Stomach smooth muscle (tissue), 2 donors: ENCODE results near the gene MRNIP.

ENCODE experiments used
- H3K27ac ChIP-seq: one replicate; pipeline ENCODE4 v1.7.0; 2013; ENCODE audit warnings: mild to moderate bottlenecking, low read length, inconsistent platforms
- H3K27me3 ChIP-seq, 2 donors: one replicate each; pipeline ENCODE4 v1.7.0; 2013; ENCODE audit warnings: low read length in 2 of 2; ENCODE audit not compliant: insufficient read depth in 2 of 2, control insufficient read depth in 1 of 2
- H3K36me3 ChIP-seq, 2 donors: one replicate each; pipeline ENCODE4 v1.7.0; 2013; ENCODE audit warnings: low read length in 2 of 2; ENCODE audit not compliant: control insufficient read depth in 2 of 2, insufficient read depth in 2 of 2
- H3K4me1 ChIP-seq: one replicate; pipeline ENCODE4 v1.7.0; 2013; ENCODE audit warnings: low read length; ENCODE audit not compliant: control insufficient read depth, insufficient read depth
- H3K4me3 ChIP-seq, 2 donors: one replicate each; pipeline ENCODE4 v1.7.0; 2013; ENCODE audit warnings: low read length in 2 of 2
- H3K9ac ChIP-seq, 2 donors: one replicate each; pipeline ENCODE4 v1.7.0; 2013; ENCODE audit warnings: low read length in 2 of 2, mild to moderate bottlenecking in 1 of 2
- H3K9me3 ChIP-seq, 2 donors: one replicate each; pipeline ENCODE4 v1.7.0; 2013; ENCODE audit warnings: low read length in 2 of 2; ENCODE audit not compliant: control insufficient read depth in 2 of 2
- donor health status: healthy.
- donor health status: Pancreatic carcinoma.

MRNIP gene

GRCh38 chr5:179886190-179886911 lies 27.7 kb upstream of the MRNIP start:
- no peak overlapping the region for H3K27ac ChIP-seq
- H3K9ac ChIP-seq: no peak overlapping the region
- H3K4me3 ChIP-seq: no peak overlapping the region
- H3K36me3 ChIP-seq: peaks cover 54 to 66% of the 10 kb centered on the region in 2 donors
- no peaks in the 10 kb centered on the region for H3K4me1 ChIP-seq
- no peaks in the 10 kb centered on the region for H3K27me3 ChIP-seq
- H3K9me3 ChIP-seq: peaks cover 4 to 8% of the 10 kb centered on the region in 2 donors

GRCh38 chr5:179885491-179886090 lies 27.0 kb upstream of the MRNIP start:
- no peak overlapping the region for H3K9ac ChIP-seq
- no peak overlapping the region for H3K4me3 ChIP-seq
- peaks cover 4 to 8% of the 10 kb centered on the region in 2 donors for H3K9me3 ChIP-seq
- H3K27ac ChIP-seq: no peak overlapping the region
- H3K36me3 ChIP-seq: peaks cover 46 to 59% of the 10 kb centered on the region in 2 donors
- H3K27me3 ChIP-seq: no peaks in the 10 kb centered on the region
- no peaks in the 10 kb centered on the region for H3K4me1 ChIP-seq

GRCh38 chr5:179883163-179883562 lies 24.5 kb upstream of the MRNIP start:
- H3K9ac ChIP-seq: no peak overlapping the region
- peaks cover 4 to 8% of the 10 kb centered on the region in 2 donors for H3K9me3 ChIP-seq
- H3K4me1 ChIP-seq: no peaks in the 10 kb centered on the region
- no peak overlapping the region for H3K27ac ChIP-seq
- no peak overlapping the region for H3K4me3 ChIP-seq
- H3K27me3 ChIP-seq: no peaks in the 10 kb centered on the region
- H3K36me3 ChIP-seq: peaks cover 36 to 52% of the 10 kb centered on the region in 2 donors

- no peak overlapping the region for H3K9ac ChIP-seq
- no peaks in the 10 kb centered on the region for H3K27me3 ChIP-seq
- no peak overlapping the region for H3K4me3 ChIP-seq
- peaks cover 35 to 49% of the 10 kb centered on the region in 2 donors for H3K36me3 ChIP-seq
- H3K27ac ChIP-seq: no peak overlapping the region
- H3K9me3 ChIP-seq: peaks cover 4 to 8% of the 10 kb centered on the region in 2 donors
- H3K4me1 ChIP-seq: no peaks in the 10 kb centered on the region
These were observed 23.7 kb upstream of the MRNIP start for GRCh38 chr5:179882338-179882737.

- Histone ChIP-seq H3K9ac (no peak overlapping the region), H3K27ac (no peak overlapping the region), H3K27me3 (no peaks in the 10 kb centered on the region), H3K9me3 (peaks cover 4 to 8% of the 10 kb centered on the region in 2 donors), H3K4me3 (no peak overlapping the region), H3K4me1 (no peaks in the 10 kb centered on the region), H3K36me3 (peaks cover 32 to 45% of the 10 kb centered on the region in 2 donors)
These were observed 22.4 kb upstream of the MRNIP start for GRCh38 chr5:179880848-179881590.

GRCh38 chr5:179880066-179880650 lies 21.5 kb upstream of the MRNIP start:
- Histone ChIP-seq H3K36me3 (peaks cover 36 to 43% of the 10 kb centered on the region in 2 donors), H3K4me3 (no peak overlapping the region), H3K27me3 (no peaks in the 10 kb centered on the region), H3K9me3 (peaks cover 4 to 8% of the 10 kb centered on the region in 2 donors), H3K27ac (no peak overlapping the region), H3K9ac (no peak overlapping the region), H3K4me1 (no peaks in the 10 kb centered on the region)

GRCh38 chr5:179879690-179880010 lies 21.0 kb upstream of the MRNIP start:
- H3K27me3 ChIP-seq: no peaks in the 10 kb centered on the region
- H3K9me3 ChIP-seq: peaks cover 4 to 8% of the 10 kb centered on the region in 2 donors
- no peak overlapping the region for H3K27ac ChIP-seq
- no peak overlapping the region for H3K4me3 ChIP-seq
- H3K4me1 ChIP-seq: no peaks in the 10 kb centered on the region
- H3K9ac ChIP-seq: no peak overlapping the region
- H3K36me3 ChIP-seq: peaks cover 39 to 44% of the 10 kb centered on the region in 2 donors

GRCh38 chr5:179879003-179879689 lies 20.5 kb upstream of the MRNIP start:
- Histone ChIP-seq H3K9ac (no peak overlapping the region), H3K27ac (no peak overlapping the region), H3K4me1 (no peaks in the 10 kb centered on the region), H3K4me3 (no peak overlapping the region), H3K9me3 (peaks cover 4 to 8% of the 10 kb centered on the region in 2 donors), H3K36me3 (peaks cover 41 to 44% of the 10 kb centered on the region in 2 donors), H3K27me3 (no peaks in the 10 kb centered on the region)

- Histone ChIP-seq H3K9ac (no peak overlapping the region), H3K4me1 (no peaks in the 10 kb centered on the region), H3K36me3 (peaks cover 37 to 45% of the 10 kb centered on the region in 2 donors), H3K27ac (no peak overlapping the region), H3K27me3 (no peaks in the 10 kb centered on the region), H3K4me3 (no peak overlapping the region), H3K9me3 (peaks cover 0 to 5% of the 10 kb centered on the region in 2 donors)
These were observed 19.8 kb upstream of the MRNIP start for GRCh38 chr5:179878222-179879002.

- Histone ChIP-seq H3K9me3 (no peaks in the 10 kb centered on the region), H3K4me3 (no peak overlapping the region), H3K4me1 (no peaks in the 10 kb centered on the region), H3K27me3 (no peaks in the 10 kb centered on the region), H3K36me3 (peaks cover 50 to 52% of the 10 kb centered on the region in 2 donors), H3K9ac (no peak overlapping the region), H3K27ac (no peak overlapping the region)
These were observed 18.0 kb upstream of the MRNIP start for GRCh38 chr5:179876610-179876952.
